Nucleus accumbens (tissue), 56 donors: ENCODE measurements around the gene QARS1.

Experiments used
- DNase-seq, 56 donors: peaks; one replicate each; lab custom pipeline; 2025; lab: John Stamatoyannopoulos, UW

QARS1 gene

DNA sequence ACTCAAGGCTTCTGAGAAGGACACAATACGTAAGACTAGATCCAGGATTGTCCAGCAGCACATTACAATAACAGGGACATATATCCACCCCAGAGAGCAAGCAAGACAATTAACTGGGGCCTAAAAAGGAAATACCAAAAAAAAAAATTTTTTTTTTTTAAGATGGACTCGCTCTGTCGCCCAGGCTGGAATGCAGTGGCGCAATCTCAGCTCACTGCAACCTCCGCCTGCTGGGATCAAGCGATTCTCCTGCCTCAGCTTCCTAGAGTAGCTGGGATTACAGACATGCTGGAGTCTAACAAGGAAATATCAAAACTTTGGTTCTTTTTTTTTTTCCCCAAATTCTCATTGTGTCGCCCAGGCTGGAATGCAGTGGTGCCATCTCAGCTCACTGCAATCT lies 46.5 kb downstream of the QARS1 start:
- no peak for DNase-seq

DNA sequence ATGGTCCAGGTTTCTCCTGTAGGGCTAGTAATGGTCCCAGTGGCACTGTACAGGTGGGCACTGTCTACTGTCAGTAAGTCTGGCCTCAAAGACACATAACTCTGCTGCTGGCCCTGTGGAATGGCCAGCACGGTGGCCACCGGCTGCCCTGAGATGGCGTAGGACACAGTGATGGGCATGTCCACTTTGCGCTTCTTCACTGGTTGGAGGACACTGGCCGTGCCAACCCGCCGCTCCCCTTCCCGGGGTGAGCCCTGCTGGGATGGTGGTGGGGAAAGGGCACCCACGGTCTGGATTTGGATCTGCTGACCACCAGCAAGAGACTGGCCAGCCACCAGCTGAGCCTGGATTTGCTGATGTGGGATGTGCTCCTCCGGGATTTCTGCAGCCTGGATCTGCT lies 47.3 kb downstream of the QARS1 start:
- DNase-seq = no peak

DNA sequence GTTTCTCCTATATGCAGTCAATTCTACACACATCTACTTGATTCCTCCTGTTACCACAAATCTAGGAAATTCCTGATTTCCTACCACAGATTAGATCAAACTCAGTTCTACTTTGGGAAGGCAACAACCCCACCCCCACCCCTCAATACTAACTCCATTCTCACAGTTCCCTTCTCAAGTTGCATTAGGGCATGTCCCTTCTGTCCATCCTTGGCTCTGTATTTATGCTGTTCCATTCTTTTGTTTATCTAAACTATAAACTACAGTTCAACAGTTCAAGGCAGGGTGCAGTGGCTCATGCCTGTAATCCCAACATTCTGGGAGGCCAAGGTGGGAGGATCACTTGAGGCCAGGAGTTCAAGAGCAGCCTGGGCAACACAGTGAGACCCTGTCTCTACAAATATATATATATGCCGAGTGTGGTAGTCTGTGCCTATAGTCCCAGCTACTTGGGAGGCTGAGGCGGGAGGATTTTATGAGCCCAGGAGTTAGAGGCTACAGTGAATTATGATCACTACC lies 50.2 kb downstream of the QARS1 start:
- no peak for DNase-seq

GRCh38 chr3:49053543-49053942 lies 51.0 kb downstream of the QARS1 start:
- no peak for DNase-seq
